Mammary epithelial cell (primary cell): ENCODE results near the gene MED15.

Experiments used
- CTCF ChIP-seq, 2 donors: IDR thresholded peaks in 1 of 2; conservative IDR thresholded peaks in 1 of 2; 2 replicates each; pipeline ENCODE4 v1.5.1; 2011 to 2012; ENCODE audit warnings: inconsistent platforms in 2 of 2, low read length in 2 of 2, mild to moderate bottlenecking in 2 of 2, control low read depth in 1 of 2, low read depth in 1 of 2; ENCODE audit not compliant: insufficient read depth in 1 of 2; ENCODE audit errors: extremely low read depth in 1 of 2
- EZH2 ChIP-seq: IDR thresholded peaks from 2 replicates; pipeline ENCODE4 v1.6.1; 2012; ENCODE audit warnings: low read length, inconsistent platforms, borderline replicate concordance

GRCh38 chr22:20624161-20624616 lies 116.8 kb downstream of the MED15 start:
- no peak for TF ChIP-seq EZH2
- TF ChIP-seq CTCF (conservative IDR thresholded peaks at IDR 0.05 in 1 of 2, IDR thresholded peaks at IDR 0.05 in 1 of 2; ENCODE audit: extremely low read depth in 1 of 2, insufficient read depth in 1 of 2, low read depth in 1 of 2, low read length in 2 of 2), result no peak
